Loucy (cell line): ENCODE data around the gene TLE5.

Experiments
- EZH2phosphoT487 ChIP-seq: fragments of 200-600 bp; IDR thresholded peaks from 2 replicates; pipeline ENCODE4 v1.6.1; 2018; ENCODE audit warnings: antibody characterized with exemption, mild to moderate bottlenecking, moderate library complexity, borderline replicate concordance
- TF ChIP-seq, protein P1 (sequence below): fragments of 200-600 bp; sonication (generic); conservative IDR thresholded peaks from 2 replicates; pipeline ENCODE4 v1.5.1; 2014; ENCODE audit warnings: mild to moderate bottlenecking, antibody characterized with exemption, low read length

GRCh38 chr19:3038214-3038613 lies 24.1 kb downstream of the TLE5 start:
- TF ChIP-seq, protein P1, sequence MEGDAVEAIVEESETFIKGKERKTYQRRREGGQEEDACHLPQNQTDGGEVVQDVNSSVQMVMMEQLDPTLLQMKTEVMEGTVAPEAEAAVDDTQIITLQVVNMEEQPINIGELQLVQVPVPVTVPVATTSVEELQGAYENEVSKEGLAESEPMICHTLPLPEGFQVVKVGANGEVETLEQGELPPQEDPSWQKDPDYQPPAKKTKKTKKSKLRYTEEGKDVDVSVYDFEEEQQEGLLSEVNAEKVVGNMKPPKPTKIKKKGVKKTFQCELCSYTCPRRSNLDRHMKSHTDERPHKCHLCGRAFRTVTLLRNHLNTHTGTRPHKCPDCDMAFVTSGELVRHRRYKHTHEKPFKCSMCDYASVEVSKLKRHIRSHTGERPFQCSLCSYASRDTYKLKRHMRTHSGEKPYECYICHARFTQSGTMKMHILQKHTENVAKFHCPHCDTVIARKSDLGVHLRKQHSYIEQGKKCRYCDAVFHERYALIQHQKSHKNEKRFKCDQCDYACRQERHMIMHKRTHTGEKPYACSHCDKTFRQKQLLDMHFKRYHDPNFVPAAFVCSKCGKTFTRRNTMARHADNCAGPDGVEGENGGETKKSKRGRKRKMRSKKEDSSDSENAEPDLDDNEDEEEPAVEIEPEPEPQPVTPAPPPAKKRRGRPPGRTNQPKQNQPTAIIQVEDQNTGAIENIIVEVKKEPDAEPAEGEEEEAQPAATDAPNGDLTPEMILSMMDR: no peak
- TF ChIP-seq EZH2phosphoT487: no peak
